NCI-H460 (cell line): ENCODE results near the gene TIMM17A. TPM values are rescaled to one million over a fixed set of nuclear protein-coding genes. Genes with fewer than 3 reads are reported as not detected.

Experiments
- DNase-seq: peaks from one replicate; pipeline ENCODE4 v3.0.0-alpha.2; 2016; ENCODE audit warnings: low read depth; ENCODE audit errors: extremely low read depth
- total RNA-seq: library from RNA; depleted of rRNA; stranded (reverse); fragments of >200 nt; shearing (Covaris generic); gene quantifications from 2 replicates; pipeline ENCODE4 v1.2.3, GENCODE V29; 2014

TIMM17A gene
- total RNA-seq, 1 experiment from 2014 or later: 136 TPM

- DNase-seq: no peak
Observed at GRCh38 chr1:201982082-201982622, 26.8 kb downstream of the TIMM17A start.

GRCh38 chr1:201982623-201983379, 27.5 kb downstream of the TIMM17A start, which contains the start of gene RNPEP:
Gene RNPEP, plus strand, starts transcription at chr1:201982648. Its CDS starts 19 bp downstream, at chr1:201982667.
- peak; percentile 76 for DNase-seq

GRCh38 chr1:201983380-201983805, 28.1 kb downstream of the TIMM17A start:
- DNase-seq: no peak

- no peak for DNase-seq
Observed at GRCh38 chr1:201984446-201984845, 29.1 kb downstream of the TIMM17A start.

GRCh38 chr1:201985355-201985754, 30.1 kb downstream of the TIMM17A start:
- no peak for DNase-seq

- DNase-seq: no peak
Observed at GRCh38 chr1:201988601-201989000, 33.3 kb downstream of the TIMM17A start.

GRCh38 chr1:201989354-201990128, 34.2 kb downstream of the TIMM17A start:
- no peak for DNase-seq

GRCh38 chr1:201990427-201990826, 35.1 kb downstream of the TIMM17A start:
- DNase-seq: no peak

- peak; percentile 70 for DNase-seq
Observed at GRCh38 chr1:201999625-202000238, 44.4 kb downstream of the TIMM17A start.

GRCh38 chr1:202002507-202002906, 47.2 kb downstream of the TIMM17A start:
- DNase-seq: no peak

- no peak for DNase-seq
Observed at GRCh38 chr1:202004711-202005110, 49.4 kb downstream of the TIMM17A start.

GRCh38 chr1:202005958-202006357, 50.7 kb downstream of the TIMM17A start:
- DNase-seq: no peak

GRCh38 chr1:202007304-202007703, 52.0 kb downstream of the TIMM17A start:
- no peak for DNase-seq

- DNase-seq: no peak
Observed at GRCh38 chr1:202007805-202008489, 52.6 kb downstream of the TIMM17A start.

- DNase-seq: peak; percentile 80
Observed at GRCh38 chr1:202009326-202010179, 54.2 kb downstream of the TIMM17A start.

- DNase-seq: no peak
Observed at GRCh38 chr1:202010180-202011015, 55.1 kb downstream of the TIMM17A start, which contains the start of gene ELF3. Gene ELF3, plus strand, starts transcription at chr1:202010587. Its CDS starts 550 bp downstream, at chr1:202011137.

- DNase-seq: no peak
Observed at GRCh38 chr1:202011994-202012393, 56.7 kb downstream of the TIMM17A start.
